Measurements from ENCODE around the gene KCNQ2.

The KCNQ2 gene

GRCh38 chr20:63417097-63417737 is 55.2 kb downstream of the KCNQ2 start:
- no peak for DNase-seq (ENCODE audit: low read depth)

DNA sequence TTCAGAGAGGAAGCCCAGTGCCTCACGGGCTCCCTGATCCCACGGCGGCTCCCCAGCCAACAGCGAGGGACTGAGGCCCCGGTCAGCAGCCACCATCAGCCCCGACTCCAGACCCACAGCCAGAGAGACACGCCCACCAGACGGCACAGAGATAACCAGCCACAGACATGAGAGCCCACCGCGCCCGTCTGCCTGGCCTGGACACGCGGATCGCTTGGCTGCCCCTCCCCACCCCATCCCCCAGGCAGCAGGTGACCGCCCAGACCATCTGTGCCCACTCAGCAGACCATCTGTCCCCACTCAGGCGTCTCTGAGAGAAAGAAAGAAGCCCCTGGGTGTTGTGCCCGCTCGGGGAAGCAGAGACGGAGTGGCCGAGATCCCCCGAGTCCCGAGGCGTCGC is 55.8 kb downstream of the KCNQ2 start:
- DNase-seq (ENCODE audit: low read depth): no peak

GRCh38 chr20:63415647-63416391 is 56.6 kb downstream of the KCNQ2 start:
- DNase-seq (ENCODE audit: low read depth): no peak

- no peak for DNase-seq (ENCODE audit: low read depth)
These were observed 57.6 kb downstream of the KCNQ2 start for GRCh38 chr20:63414720-63415430.

GRCh38 chr20:63413963-63414684 is 58.3 kb downstream of the KCNQ2 start:
- DNase-seq (ENCODE audit: low read depth): no peak

DNA sequence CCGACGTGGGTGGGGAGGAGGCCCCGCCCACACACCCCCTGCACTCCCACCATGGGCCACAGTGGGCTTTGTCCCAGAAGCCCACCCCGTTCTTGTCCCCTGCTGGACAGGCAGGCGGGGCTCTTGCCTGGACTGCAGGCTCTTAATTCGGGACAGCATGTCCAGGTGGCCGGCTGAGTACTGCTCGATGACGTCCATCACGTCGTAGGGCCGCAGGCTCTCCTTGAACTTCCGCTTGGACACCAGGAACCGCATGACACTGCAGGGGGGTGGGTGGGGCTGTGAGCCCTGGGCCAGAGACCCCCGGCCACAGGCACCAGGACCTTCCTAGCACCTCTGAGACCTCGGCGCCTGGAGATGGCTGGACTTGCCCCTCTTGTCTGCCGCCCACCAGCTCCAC is 59.1 kb downstream of the KCNQ2 start:
- no peak for DNase-seq (ENCODE audit: low read depth)

DNA sequence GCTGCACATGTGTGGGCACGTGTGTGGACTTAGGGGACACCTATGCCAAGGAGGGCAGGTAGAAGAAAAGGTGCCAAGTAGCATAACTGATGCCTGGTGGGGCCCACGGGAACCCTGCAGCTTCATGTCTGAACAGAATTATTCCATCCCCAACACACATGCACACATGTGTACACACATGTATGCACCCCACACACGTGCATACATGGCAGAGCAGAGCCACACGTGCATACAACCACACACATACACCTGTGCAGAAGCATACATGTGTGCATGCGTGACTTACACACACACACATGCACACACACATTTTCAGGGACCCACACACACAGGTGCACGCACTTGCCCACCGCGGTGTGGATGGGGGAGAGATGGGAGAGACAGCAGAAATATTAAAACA is 59.6 kb downstream of the KCNQ2 start:
- DNase-seq (ENCODE audit: low read depth): no peak

DNA sequence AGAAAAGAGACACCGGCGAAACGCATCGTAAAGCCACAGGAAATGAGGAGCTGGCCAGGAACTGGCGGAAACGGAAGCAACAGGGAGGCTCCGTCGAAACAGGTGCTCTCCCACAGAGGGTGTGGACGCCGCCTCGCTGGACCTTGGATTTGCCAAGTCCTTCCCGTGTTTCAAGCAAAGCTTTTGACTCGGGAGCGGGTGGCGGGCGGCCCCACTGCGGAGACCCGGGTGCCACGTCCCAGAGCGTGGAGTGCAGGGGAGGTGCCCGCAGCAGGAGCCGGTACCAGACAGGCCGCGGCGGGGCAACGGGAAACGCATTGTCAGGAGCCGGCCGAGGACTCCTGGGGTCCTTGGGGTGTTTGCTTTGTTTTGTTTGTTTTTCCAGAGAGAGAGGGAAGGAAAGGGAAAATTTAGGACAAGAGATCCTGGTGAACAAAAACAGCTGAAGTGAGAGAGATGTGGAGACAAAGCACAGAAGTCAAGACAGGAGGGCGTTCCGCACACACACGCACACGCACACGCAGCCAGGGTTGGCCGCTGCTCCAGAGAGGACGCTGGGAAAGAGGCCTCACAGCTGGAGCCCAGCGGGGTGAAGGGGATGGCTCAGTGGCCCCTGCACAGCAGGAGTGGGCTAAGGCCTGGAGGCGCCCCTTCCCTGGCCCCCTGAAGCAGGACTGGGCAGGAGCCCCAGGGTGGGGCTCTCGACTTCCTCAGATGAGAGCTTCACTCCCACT is 60.4 kb downstream of the KCNQ2 start:
- no peak for DNase-seq (ENCODE audit: low read depth)

DNA sequence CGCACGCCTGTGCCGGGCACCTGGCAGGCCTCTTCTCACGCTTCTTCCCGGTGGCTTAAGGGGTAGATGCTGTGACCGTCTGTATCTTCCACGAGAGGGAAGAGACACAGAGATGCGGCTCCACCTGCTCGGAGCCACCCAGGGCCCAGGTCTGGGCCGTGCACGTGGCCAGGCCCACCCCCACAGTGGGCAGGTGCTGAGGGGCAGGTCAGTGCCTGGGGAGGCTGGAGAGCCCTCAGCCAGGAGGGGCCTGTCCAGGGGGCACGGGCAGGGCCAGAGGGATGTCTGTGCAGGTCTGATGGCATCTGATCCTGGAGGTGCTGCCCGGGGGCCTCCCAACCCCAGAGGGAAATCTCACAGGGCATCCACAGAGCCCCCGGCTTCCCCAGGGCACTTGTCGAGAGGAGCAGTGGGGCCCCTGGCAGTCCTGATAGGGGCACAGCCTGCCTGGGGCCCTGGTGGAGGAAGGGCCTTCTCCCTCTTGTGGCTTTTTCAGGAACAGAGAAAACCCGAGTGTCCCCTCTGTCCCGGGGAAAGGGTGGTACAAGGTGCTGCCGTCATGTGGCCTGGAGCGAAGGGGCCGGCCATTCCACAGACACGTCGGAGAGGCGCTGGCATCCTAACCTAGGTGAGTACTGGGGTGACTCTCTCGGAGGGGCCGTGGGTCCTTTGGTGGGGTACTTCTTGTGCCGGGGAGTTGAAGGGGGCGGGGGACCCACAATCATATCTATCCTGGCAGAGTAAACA is 61.1 kb downstream of the KCNQ2 start:
- no peak for DNase-seq (ENCODE audit: low read depth)

- no peak for DNase-seq (ENCODE audit: low read depth)
These were observed 62.5 kb downstream of the KCNQ2 start for GRCh38 chr20:63409834-63410435.

DNA sequence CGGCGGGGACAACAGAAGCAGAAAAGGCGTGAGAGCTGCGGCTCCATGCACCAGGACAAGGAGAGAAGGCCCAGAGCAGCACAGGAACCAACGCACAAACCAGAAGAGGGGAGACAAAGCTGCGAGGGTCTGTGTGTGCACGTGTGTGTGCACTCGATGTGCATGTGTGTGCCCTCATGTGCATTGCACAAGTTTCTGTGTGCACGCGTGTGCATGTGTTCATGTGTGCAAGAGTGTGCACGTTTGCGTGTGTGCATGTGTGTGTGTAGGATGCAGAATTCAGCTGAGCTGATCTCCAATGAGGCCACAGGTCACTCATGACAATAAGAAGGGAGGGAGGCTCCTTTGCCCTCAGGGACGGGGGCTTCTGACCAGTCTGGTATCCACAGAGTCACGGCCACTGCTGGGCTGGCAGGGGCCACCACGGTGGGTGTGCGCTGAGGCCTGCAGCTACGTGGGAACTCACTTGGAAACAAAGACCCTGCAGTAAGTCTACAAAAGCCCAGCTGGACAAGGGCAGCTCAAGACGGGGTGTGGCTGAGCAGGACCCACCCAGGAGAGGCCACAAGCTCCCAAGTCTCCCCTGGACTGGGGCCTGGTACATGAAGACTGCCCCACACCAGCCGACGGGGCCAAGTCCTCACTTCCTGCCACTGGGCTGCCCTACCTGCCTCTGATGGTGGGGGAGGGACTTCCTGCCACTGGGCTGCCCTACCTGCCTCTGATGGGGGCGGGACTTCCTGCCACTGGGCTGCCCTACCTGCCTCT is 63.2 kb downstream of the KCNQ2 start:
- DNase-seq (ENCODE audit: low read depth): no peak

DNA sequence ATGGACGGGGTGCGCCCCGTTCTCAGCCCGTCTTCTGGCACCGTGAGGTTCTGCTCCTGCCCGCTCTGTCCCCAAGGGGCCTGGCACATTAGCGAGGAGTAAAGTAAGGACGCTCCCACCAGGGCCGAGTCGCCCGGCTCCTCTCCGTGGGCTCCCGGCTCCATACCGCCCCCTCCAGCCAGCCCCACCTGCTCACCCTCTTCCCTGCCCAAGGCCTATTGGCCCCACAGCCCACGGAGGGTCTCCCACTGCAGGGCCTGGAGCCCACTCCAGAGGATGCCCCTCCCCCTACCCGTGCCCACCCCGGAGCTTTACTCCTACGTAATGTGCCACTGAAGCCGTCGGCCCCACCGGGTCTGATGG is 63.8 kb downstream of the KCNQ2 start:
- no peak for DNase-seq (ENCODE audit: low read depth)

- DNase-seq (ENCODE audit: low read depth): no peak
These were observed 64.3 kb downstream of the KCNQ2 start for GRCh38 chr20:63407928-63408683.

- no peak for DNase-seq (ENCODE audit: low read depth)
These were observed 65.7 kb downstream of the KCNQ2 start for GRCh38 chr20:63406617-63407245.

DNA sequence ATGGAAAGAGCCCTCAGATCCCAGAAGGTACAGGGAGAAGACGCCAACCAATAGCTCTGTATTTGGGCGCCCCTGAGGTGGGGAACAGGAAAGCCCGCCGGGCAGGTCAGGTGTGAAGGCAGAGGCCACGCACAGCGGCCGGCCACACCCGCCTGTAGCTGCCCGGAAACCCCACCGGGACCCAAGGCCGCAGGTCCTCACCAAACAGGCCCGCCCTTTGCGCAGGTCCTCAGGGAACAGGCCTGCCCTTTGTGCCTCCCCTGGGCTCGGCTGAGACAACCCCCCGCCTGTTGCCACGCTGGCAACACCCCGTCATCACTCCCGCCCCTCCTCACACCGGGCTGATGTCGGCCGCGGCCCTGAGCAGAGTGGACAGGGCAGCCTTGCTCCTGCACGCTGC is 66.4 kb downstream of the KCNQ2 start:
- no peak for DNase-seq (ENCODE audit: low read depth)

- no peak for DNase-seq (ENCODE audit: low read depth)
These were observed 67.2 kb downstream of the KCNQ2 start for GRCh38 chr20:63405102-63405730.

DNA sequence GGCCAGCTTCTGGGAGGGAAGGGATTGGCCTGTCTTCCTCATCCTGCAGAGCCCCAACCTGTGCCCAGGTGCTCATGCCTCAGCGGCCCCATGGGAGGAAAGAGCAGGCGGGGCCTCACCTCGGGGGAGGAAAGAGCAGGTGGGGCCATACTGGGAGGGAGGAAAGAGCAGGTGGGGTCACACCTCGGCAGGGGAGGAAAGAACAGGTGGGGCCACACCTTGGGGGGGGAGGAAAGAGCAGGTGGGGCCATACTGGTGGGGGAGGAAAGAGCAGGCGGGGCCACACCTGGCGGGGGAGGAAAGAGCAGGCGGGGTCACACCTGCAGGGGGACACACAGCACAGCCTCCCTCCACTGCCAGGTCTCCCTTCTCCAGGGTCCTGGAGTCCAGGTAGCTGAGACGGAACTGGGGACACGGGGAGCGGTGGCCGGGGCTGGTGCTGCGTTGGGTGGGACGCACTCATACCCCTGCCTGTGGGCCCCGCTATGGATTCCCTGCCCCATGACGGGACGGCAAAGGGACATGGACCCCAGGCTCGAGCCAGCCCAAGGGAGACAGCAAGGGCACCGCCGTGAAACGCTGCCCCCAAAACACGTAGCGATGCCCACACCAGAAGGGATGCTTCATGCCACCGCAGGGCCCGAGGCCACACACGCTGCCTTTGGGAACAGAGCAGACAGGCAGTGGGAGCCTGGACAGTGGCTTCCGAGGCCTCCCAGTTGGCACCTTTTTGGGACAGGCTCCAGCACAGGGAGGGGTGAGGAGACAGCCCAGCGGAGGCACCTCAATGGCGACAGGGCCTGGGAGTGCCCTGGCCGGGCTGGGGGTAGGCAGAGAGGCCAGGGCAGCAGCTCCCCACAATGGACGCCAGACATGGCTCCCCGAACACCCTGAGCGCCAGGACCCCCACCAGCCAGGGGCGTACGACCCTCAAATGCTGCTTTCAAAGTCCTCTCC is 68.0 kb downstream of the KCNQ2 start:
- DNase-seq (ENCODE audit: low read depth): no peak

Data from HS-5 (cell line).